NB4 (cell line): Measurements from ENCODE around the gene SHF.

Source experiments
- CTCF ChIP-seq: IDR thresholded peaks from one replicate; pipeline ENCODE4 v1.5.1; 2012; ENCODE audit warnings: low read depth, low read length
- POLR2A ChIP-seq: IDR thresholded peaks from 2 replicates; pipeline ENCODE4 v1.6.1; 2011; ENCODE audit warnings: mild to moderate bottlenecking; ENCODE audit not compliant: insufficient read length; ENCODE audit errors: extremely low read depth

DNA sequence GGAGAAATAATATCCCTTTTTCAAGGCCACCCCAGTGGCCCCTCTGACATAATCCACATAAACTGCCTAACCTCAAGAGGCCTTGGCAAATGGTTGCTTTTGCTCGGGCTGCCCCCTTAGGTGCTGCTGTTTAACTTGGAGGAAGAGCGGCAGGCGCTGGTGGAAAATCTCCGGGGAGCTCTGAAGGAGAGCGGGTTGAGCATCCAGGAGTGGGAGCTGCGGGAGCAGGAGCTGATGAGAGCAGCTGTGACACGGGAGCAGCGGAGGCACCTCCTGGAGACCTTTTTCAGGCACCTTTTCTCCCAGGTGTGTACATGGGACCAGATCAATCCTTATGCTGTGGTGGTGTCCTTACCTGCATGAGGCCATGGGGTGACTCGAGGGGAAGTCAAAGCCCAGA lies 43.0 kb downstream of the SHF start:
- no peak for TF ChIP-seq CTCF
- TF ChIP-seq POLR2A = no peak
